CD4-positive, alpha-beta T cell treated with Interleukin-6 for 4 hours (primary cell): ENCODE measurements around the gene ZIC1.

ENCODE experiments used
- DNase-seq: peaks from one replicate; pipeline ENCODE4 v3.0.0-alpha.2; 2020; ENCODE audit warnings: mixed read lengths

The ZIC1 gene

GRCh38 chr3:147424581-147425387 lies 15.6 kb downstream of the ZIC1 start:
- no peak for DNase-seq

- DNase-seq = no peak
Observed at GRCh38 chr3:147425388-147425850, 16.3 kb downstream of the ZIC1 start.

GRCh38 chr3:147426931-147427330 lies 17.8 kb downstream of the ZIC1 start:
- DNase-seq = no peak

GRCh38 chr3:147427746-147428145 lies 18.6 kb downstream of the ZIC1 start:
- DNase-seq = no peak

- no peak for DNase-seq
Observed at GRCh38 chr3:147428326-147428725, 19.2 kb downstream of the ZIC1 start.

GRCh38 chr3:147428754-147429153 lies 19.6 kb downstream of the ZIC1 start:
- no peak for DNase-seq

- no peak for DNase-seq
Observed at GRCh38 chr3:147431751-147432150, 22.6 kb downstream of the ZIC1 start.

GRCh38 chr3:147447224-147447623 lies 38.1 kb downstream of the ZIC1 start:
- no peak for DNase-seq

- no peak for DNase-seq
Observed at GRCh38 chr3:147449669-147450068, 40.5 kb downstream of the ZIC1 start.

- DNase-seq = no peak
Observed at GRCh38 chr3:147458995-147459704, 50.0 kb downstream of the ZIC1 start.

GRCh38 chr3:147462856-147463255 lies 53.7 kb downstream of the ZIC1 start:
- DNase-seq = no peak
